COLO668 (cell line): ENCODE data around the gene FUT8.

ENCODE experiments used
- DNase-seq: peaks from one replicate; lab custom pipeline; 2025; ENCODE audit not compliant: unreplicated experiment; lab: John Stamatoyannopoulos, UW

Gene FUT8

DNA sequence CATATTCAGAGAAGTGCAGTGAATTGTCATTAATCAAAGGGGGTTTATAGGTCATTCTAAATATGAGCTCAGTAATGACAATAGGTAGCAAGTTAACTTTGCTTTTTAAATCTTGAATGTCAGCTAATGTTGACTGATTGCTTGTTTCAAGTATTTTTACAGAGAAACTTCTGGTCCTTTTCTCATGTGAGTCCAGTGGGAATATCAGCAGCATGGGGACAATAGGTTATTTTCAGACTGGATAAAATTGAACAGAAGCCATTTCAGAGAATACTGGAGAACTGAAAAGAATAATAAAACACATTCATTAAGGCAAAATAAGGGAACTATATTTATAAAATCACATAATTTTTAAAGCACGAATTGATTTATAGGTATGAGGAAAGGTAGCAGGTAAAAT is 78.7 kb downstream of the FUT8 start:
- no peak for DNase-seq

DNA sequence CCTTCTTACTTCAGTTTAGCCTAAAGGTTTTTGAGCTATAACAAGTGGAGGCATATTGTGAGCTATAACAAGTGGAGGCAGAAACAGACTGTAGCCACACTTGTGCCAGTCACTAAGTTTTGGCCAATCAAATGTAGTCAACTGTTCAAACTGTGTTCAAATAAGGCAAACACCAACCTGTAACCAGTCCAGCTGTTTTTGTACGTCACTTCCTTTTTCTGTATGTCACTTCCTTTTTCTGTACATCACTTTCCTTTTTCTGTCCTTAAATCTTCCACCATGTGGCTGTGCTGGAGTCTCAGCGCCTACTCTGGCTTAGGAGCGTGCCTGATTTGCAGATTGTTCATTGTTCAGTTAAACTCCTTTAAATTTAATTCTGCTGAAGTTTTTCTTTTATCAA is 79.7 kb downstream of the FUT8 start:
- DNase-seq: no peak

GRCh38 chr14:65495196-65495595 is 82.7 kb downstream of the FUT8 start:
- DNase-seq: no peak

GRCh38 chr14:65496178-65496993 is 83.9 kb downstream of the FUT8 start:
- DNase-seq: no peak

- no peak for DNase-seq
These were observed 86.6 kb downstream of the FUT8 start for GRCh38 chr14:65499138-65499537.

DNA sequence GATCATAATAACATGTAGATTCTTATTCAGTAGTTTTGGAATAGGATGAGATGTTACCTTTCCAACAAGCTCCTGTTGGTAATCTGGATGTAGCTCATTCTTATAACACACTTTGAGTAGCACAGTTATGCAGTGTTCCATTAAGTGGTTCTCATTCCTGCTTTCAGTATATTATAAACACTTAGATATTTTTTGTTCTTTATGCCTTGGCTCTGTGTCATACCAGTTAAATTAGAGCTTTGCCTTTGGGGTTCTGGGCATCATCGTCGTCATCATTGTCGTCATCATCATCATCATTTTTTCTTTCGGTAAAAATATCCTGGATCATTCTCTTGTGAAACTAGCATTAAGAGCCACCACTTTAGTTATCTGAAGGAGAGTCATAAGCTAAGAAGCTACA is 87.5 kb downstream of the FUT8 start:
- DNase-seq: no peak

DNA sequence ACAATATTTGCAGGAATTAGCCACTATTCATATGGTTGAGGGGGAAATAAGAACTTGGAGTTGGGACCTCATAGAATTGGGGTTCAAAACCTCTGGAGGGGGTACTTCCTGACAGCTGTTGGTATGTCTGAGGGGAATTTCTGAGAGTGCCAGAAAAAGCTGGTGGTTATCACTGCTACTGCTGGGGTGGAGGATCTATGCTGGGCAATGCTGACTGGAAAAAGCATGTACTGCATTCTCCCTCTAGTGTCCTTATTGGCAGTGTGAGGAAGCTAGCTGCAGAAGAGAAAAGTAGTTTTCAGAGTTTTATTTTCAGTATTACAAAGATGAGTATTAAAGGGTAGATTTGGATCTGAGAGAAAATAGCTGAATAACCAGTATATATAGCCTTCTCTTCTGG is 88.8 kb downstream of the FUT8 start:
- DNase-seq: no peak

- DNase-seq: no peak
These were observed 90.2 kb downstream of the FUT8 start for GRCh38 chr14:65502676-65503124.

- no peak for DNase-seq
These were observed 91.2 kb downstream of the FUT8 start for GRCh38 chr14:65503771-65504170.

DNA sequence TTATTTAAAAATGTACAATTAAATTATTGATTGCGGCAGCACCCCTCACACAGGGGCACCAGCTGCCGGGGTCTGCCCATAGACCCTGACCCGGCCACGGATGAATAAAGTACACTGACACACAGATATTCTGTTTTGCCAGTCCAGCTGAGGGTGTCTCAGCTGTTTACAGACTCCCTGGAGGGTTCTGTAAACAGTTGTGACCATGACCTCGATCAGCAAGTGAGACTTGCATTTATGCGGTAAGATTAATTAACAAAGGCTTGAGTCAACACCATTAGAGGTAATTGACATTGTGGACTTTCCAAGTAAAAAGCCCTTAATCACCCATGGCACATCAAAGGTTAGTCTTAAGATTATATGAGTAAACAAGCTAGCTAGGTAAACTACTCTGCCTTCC is 94.3 kb downstream of the FUT8 start:
- DNase-seq: peak; percentile 41

DNA sequence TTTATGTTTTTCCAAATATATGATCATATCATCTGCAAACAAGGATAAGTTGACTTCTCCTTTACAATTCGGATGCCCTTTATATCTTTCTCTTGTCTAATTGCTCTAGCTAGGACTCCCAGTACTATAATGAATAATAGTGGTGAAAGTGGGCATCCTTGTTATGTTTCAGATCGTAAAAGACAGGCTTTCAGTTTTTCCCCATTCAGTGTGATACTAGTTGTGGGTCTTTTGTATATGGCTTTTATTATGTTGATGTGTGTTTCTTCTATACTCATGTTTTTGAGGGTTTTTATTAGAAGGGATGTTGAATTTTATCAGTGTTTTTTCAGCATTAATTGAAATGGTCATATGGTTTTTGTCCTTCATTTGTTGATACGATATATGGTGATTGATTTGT is 97.3 kb downstream of the FUT8 start:
- DNase-seq: no peak

- DNase-seq: no peak
These were observed 101.1 kb downstream of the FUT8 start for GRCh38 chr14:65513671-65514070.

DNA sequence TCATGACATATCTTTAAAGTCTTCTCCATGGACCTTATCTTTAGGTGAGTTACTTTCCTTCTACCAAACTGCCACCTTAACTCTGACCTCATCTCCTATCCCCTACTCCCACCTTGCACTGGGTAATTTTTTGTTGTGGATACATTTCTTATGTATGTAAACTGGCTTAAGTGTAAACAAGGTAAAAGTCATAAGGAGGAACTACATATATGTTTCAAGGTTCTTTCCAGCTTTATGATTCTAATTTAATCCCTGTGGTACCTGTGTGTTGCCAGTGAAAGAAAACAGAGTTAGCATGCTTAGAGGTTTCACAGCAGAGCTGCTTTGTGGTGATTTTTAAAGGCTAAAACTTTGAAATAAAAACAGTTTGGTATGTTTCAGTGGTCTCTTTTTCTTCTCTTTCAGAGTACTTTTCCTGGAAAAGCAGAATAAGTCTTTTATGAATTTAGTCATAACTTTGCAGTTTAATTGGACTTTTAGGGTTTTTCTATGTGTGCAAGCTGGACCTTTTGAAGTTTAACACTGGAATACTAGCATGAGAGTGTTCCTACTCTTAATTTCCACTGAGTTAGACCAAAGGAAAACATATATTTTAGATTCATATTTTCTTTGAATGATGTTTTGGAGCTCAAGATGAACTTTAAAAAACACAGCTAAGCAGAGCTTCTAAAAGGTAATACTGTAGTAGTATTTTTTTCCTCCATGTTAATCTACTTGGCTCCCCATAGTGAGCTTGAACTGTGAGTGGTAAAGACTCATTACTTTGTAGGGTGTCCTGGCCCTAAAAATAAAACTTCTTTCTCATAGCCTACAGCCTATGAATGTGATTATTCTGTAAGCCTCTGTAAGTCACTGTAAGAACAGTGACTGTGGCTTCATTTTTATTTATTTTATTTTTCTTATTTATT is 105.4 kb downstream of the FUT8 start:
- DNase-seq: no peak

GRCh38 chr14:65528069-65528468 is 115.5 kb downstream of the FUT8 start:
- no peak for DNase-seq

DNA sequence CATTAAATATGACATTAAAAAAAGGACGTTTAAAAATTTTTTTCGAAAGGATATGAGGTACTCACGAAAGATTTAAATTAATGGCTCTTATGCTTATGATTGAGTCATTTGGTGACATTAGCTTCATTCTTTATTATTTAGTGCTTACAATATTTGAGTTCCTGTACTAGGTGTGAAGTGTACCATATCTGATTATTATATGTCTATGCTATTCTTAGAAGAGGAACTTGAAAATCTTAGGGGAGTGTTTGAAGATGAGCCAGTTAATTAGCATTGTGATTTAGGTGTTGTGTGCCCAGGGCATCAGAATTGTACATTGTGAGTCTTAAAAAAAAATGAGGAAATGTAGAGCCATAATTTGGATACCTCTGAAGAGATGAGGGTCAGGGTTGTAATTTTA is 118.6 kb downstream of the FUT8 start:
- DNase-seq: no peak

- no peak for DNase-seq
These were observed 121.3 kb downstream of the FUT8 start for GRCh38 chr14:65533736-65534404.

DNA sequence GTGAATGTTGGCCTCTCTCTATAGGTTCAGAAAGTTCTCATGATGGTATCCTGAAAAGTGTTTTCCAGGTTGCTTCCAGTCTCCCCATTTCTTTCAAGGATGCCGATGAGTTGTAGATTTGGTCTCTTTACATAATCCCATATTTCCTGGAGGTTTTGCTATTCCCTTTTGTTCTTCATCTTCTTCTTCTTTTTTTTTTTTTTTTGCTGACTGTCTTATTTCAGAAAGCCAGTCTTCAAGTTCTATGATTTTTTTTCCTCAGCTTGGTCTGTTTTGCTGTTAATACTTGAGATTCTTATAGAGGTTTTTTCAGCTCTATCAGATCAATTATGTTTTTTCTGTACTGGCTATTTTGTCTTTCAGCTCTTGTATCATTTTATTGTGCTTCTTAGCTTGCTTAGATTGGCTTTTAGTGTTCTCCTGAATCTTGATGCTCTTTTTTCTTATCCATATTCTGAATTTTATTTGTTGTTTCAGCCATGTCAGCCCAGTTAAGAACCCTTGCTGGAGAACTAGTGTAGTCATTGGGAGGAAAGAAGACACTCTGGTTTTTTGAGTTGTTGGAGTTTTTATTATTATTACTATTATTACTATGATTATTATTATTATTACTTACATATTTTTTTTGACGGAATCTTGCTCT is 124.4 kb downstream of the FUT8 start:
- DNase-seq: no peak

DNA sequence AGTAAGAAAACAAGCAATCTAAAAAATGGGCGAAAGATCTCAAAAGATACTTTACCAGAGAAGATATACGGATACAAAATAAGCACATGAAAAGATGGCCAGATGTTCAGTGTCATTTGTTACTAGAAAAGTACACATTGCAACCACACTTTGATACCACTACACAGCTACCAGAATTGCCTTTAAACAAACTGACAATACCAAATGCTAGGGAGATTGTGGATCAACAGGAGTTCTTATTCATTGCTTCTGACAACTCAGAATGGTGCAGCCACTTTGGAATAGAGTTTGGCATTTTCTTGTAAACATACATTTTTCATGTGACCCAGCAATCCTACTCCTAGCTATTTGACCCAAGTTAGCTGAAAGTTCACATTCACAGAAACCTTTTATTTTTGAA is 136.3 kb downstream of the FUT8 start:
- DNase-seq: no peak

- DNase-seq: no peak
These were observed 136.9 kb downstream of the FUT8 start for GRCh38 chr14:65549429-65549828.

- DNase-seq: no peak
These were observed 138.5 kb downstream of the FUT8 start for GRCh38 chr14:65550779-65551643.
